Measurements from ENCODE around the gene MYOF.

The MYOF gene

GRCh38 chr10:93495654-93496321 is 13.7 kb upstream of the MYOF start:
- Mint-ChIP-seq H3K9me3 (no peaks in the 10 kb centered on the region), H3K4me1 (peaks cover 26% of the 10 kb centered on the region), H3K27ac (peak overlapping the region; percentile 56), H3K27me3 (peaks cover 10% of the 10 kb centered on the region), H3K4me3 (peak overlapping the region; percentile 88), H3K36me3 (ENCODE audit: low read depth) (peaks cover 19% of the 10 kb centered on the region)
- peak; percentile 8 for ATAC-seq
- no peak for DNase-seq

GRCh38 chr10:93494494-93494893 is 12.4 kb upstream of the MYOF start:
- Mint-ChIP-seq H3K4me3 (no peak overlapping the region), H3K36me3 (ENCODE audit: low read depth) (peaks cover 9% of the 10 kb centered on the region), H3K4me1 (peaks cover 23% of the 10 kb centered on the region), H3K27me3 (peaks cover 10% of the 10 kb centered on the region), H3K9me3 (no peaks in the 10 kb centered on the region), H3K27ac (no peak overlapping the region)
- ATAC-seq (no peak), DNase-seq (no peak)

DNA sequence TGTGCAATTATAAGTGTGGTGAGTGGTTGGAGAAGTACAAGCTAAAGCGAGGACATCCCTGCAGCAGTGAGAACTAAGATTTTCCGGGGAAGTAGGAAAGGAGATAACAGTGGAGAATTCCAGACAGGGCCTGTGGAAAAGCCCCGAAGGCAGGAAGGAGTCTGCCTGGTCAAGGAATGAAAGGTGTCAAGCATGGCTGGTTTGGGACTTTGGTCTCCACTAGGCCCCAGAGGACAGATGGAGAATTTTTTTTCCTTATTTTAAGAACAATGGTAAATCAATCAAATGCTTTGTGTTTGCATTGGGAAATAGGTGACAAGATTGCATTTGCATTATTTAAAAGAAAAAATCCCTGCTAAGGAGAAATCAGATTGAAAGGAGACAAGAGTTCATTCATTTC is 11.0 kb upstream of the MYOF start:
- Mint-ChIP-seq H3K27me3 (peaks cover 14% of the 10 kb centered on the region), H3K4me1 (peaks cover 15% of the 10 kb centered on the region), H3K36me3 (ENCODE audit: low read depth) (peaks cover 4% of the 10 kb centered on the region), H3K9me3 (no peaks in the 10 kb centered on the region), H3K4me3 (no peak overlapping the region), H3K27ac (no peak overlapping the region)
- DNase-seq (no peak), ATAC-seq (no peak)

- H3K9me3 Mint-ChIP-seq, result no peaks in the 10 kb centered on the region
- ATAC-seq (no peak), DNase-seq (no peak)
- peaks cover 6% of the 10 kb centered on the region for H3K4me1 Mint-ChIP-seq
- H3K36me3 Mint-ChIP-seq (ENCODE audit: low read depth), result no peaks in the 10 kb centered on the region
- no peak overlapping the region for H3K4me3 Mint-ChIP-seq
- peaks cover 17% of the 10 kb centered on the region for H3K27me3 Mint-ChIP-seq
- H3K27ac Mint-ChIP-seq, result no peak overlapping the region
Measured at GRCh38 chr10:93491602-93492121, 9.5 kb upstream of the MYOF start.

DNA sequence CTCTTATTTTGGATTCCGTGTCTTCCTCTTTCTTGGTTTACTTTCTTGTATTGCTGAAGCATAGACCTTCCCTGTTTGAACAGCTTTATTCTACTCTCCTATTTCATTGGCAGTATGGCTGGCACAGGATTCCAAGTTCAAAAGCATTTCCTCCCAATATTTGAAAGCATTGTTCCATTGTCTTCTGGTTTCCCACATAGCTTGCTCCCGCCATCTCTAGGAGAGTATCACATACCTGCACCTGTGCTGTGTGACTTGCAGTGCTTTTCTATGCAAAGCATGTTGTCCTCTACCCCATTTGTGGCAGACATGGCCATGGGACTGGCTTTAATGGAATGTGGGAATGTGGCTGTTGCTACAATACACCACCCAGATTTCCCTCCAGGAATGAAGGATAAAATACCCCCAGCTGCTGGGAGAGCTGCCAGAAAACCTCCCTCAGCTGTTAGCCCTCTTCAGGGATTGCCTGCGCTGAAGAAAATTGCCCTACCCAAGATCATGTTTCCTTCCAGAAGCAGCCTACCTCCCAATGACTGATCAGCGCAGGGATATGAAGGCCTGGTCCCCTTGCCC is 6.9 kb upstream of the MYOF start:
- ATAC-seq, result no peak
- H3K4me3 Mint-ChIP-seq, result no peak overlapping the region
- no peaks in the 10 kb centered on the region for H3K36me3 Mint-ChIP-seq (ENCODE audit: low read depth)
- DNase-seq, result no peak
- H3K27ac Mint-ChIP-seq, result no peak overlapping the region
- peaks cover 19% of the 10 kb centered on the region for H3K27me3 Mint-ChIP-seq
- no peaks in the 10 kb centered on the region for H3K9me3 Mint-ChIP-seq
- H3K4me1 Mint-ChIP-seq, result no peaks in the 10 kb centered on the region

DNA sequence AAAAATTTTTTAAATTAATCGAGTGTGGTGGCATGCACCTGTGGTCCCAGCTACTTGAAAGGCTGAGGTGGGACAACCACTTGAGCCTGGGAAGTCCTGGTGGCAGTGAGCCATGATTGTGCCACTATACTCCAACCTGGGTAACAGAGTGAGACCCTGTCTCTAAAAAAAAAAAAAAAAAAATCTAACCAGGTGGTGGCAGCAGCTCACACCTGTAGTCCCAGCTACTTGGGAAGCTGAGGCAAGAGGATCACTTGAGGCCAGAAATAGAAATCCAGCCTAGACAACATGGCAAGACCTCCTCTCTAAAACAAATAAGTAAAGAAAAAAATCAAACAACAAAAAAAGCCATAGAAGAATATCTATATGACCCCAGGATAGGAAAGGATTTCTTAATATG is 3.6 kb upstream of the MYOF start:
- ATAC-seq, result no peak
- H3K27me3 Mint-ChIP-seq, result peaks cover 23% of the 10 kb centered on the region
- H3K4me1 Mint-ChIP-seq, result peaks cover 19% of the 10 kb centered on the region
- H3K9me3 Mint-ChIP-seq, result no peaks in the 10 kb centered on the region
- no peaks in the 10 kb centered on the region for H3K36me3 Mint-ChIP-seq (ENCODE audit: low read depth)
- H3K27ac Mint-ChIP-seq, result no peak overlapping the region
- no peak for DNase-seq
- H3K4me3 Mint-ChIP-seq, result no peak overlapping the region

- no peak for ATAC-seq
Measured at GRCh38 chr10:93481637-93482144, 443 bp downstream of the MYOF start.

DNA sequence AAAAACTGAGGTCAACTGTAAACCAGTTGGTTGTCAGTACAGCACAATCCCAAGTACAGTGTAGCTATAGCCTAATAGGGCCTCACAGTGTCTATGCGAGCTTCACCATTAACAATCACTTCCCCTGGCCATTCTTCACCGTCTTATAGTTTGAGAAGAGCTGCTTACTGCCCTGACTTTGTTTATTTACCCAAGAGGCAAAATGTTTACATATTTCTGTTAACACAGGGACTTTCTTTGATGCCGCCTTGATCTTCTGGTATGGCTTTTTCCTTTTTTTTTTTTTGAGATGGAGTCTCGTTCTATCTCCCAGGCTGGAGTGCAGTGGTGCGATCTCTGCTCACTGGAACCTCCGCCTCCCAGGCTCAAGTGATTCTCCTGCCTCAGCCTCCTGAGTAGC is 3.3 kb downstream of the MYOF start:
- no peaks in the 10 kb centered on the region for H3K9me3 Mint-ChIP-seq
- H3K36me3 Mint-ChIP-seq (ENCODE audit: low read depth), result peaks cover 7% of the 10 kb centered on the region
- ATAC-seq (no peak), DNase-seq (no peak)
- no peak overlapping the region for H3K4me3 Mint-ChIP-seq
- H3K4me1 Mint-ChIP-seq, result peaks cover 25% of the 10 kb centered on the region
- peaks cover 8% of the 10 kb centered on the region for H3K27me3 Mint-ChIP-seq
- H3K27ac Mint-ChIP-seq, result no peak overlapping the region

More at GRCh38 chr10:93481637-93482144, 443 bp downstream of the MYOF start:
- H3K4me1 Mint-ChIP-seq, result peaks cover 23% of the 10 kb centered on the region
- peak overlapping the region; percentile 90 for H3K27ac Mint-ChIP-seq
- peaks cover 4% of the 10 kb centered on the region for H3K36me3 Mint-ChIP-seq (ENCODE audit: low read depth)
- H3K4me3 Mint-ChIP-seq, result peak overlapping the region; percentile 87
- H3K9me3 Mint-ChIP-seq, result no peaks in the 10 kb centered on the region
- peaks cover 16% of the 10 kb centered on the region for H3K27me3 Mint-ChIP-seq
- no peak for DNase-seq

GRCh38 chr10:93476756-93477155 is 5.4 kb downstream of the MYOF start:
- peaks cover 8% of the 10 kb centered on the region for H3K27me3 Mint-ChIP-seq
- H3K4me3 Mint-ChIP-seq, result no peak overlapping the region
- no peak overlapping the region for H3K27ac Mint-ChIP-seq
- H3K36me3 Mint-ChIP-seq (ENCODE audit: low read depth), result peaks cover 7% of the 10 kb centered on the region
- H3K4me1 Mint-ChIP-seq, result peaks cover 16% of the 10 kb centered on the region
- no peak for ATAC-seq
- DNase-seq, result no peak
- H3K9me3 Mint-ChIP-seq, result no peaks in the 10 kb centered on the region

DNA sequence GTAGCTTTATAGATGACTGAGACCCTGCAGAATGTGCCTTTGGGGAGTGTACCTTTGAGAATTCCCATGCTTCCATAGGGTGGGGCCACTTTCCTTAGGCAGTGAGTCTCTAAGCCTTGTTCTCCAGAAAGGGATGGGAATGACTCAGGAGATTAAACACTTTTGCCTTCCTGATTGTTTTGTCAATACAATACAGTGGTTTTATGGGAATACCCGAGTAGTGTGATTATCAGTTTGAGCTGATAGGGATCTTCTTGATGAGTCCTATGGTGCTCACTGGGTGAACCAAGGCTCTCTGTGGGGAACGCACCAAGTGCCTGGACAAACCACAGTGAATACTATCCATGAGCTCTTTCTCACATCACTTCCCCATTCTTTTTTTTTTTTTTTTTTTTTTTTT is 6.3 kb downstream of the MYOF start:
- H3K4me1 Mint-ChIP-seq, result peaks cover 11% of the 10 kb centered on the region
- no peak overlapping the region for H3K27ac Mint-ChIP-seq
- H3K36me3 Mint-ChIP-seq (ENCODE audit: low read depth), result peaks cover 7% of the 10 kb centered on the region
- ATAC-seq (no peak), DNase-seq (no peak)
- H3K4me3 Mint-ChIP-seq, result no peak overlapping the region
- H3K27me3 Mint-ChIP-seq, result peaks cover under 1% of the 10 kb centered on the region
- no peaks in the 10 kb centered on the region for H3K9me3 Mint-ChIP-seq

DNA sequence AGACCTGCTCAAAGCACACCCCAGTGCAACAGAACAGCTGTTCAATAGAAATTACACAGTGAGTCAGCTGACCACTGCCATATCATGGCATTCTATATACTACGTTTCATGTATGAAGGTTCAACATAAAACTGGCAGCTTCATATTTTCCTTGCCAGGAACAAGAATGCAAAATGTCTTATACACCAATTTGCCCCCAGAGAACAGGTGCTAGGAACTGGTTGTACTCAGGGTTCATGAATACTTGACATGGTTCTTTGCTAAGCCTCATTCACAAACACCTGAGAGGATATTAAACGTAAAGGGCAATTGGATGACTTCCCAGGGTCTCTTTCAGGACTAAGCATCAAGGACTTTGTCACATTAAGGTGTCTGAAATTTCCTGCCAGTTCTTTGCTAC is 6.9 kb downstream of the MYOF start:
- DNase-seq (no peak), ATAC-seq (no peak)
- H3K4me3 Mint-ChIP-seq, result no peak overlapping the region
- H3K4me1 Mint-ChIP-seq, result peaks cover 11% of the 10 kb centered on the region
- H3K27ac Mint-ChIP-seq, result no peak overlapping the region
- peaks cover 11% of the 10 kb centered on the region for H3K36me3 Mint-ChIP-seq (ENCODE audit: low read depth)
- H3K9me3 Mint-ChIP-seq, result no peaks in the 10 kb centered on the region
- H3K27me3 Mint-ChIP-seq, result no peaks in the 10 kb centered on the region

GRCh38 chr10:93473804-93474472 is 8.2 kb downstream of the MYOF start:
- peaks cover 9% of the 10 kb centered on the region for H3K36me3 Mint-ChIP-seq (ENCODE audit: low read depth)
- no peak for DNase-seq
- no peaks in the 10 kb centered on the region for H3K27me3 Mint-ChIP-seq
- peaks cover 9% of the 10 kb centered on the region for H3K4me1 Mint-ChIP-seq
- peak overlapping the region; percentile 16 for H3K27ac Mint-ChIP-seq
- no peak for ATAC-seq
- no peak overlapping the region for H3K4me3 Mint-ChIP-seq
- H3K9me3 Mint-ChIP-seq, result no peaks in the 10 kb centered on the region

DNA sequence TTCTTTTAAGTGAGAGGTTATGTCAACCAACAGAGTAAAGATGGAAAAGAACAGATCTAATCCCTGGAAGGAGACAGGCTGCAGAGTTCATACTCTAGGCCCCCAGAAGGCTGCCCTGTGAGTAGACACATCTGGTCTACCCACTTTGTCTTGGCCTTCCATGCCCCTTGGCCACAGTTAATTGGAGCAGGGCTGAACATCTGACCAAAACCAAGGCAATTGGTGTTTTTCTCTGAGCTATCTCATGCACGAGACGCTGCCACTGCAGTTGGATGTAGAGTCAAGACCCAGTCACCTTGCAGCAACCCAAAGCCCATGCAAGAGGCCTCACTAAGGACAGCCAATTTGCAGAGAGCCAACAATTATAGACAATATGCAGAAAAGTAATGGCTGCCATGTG is 9.0 kb downstream of the MYOF start:
- ATAC-seq (no peak), DNase-seq (no peak)
- Mint-ChIP-seq H3K9me3 (no peaks in the 10 kb centered on the region), H3K27ac (no peak overlapping the region), H3K4me3 (no peak overlapping the region), H3K36me3 (ENCODE audit: low read depth) (peaks cover 9% of the 10 kb centered on the region), H3K27me3 (no peaks in the 10 kb centered on the region), H3K4me1 (peaks cover 17% of the 10 kb centered on the region)

- Mint-ChIP-seq H3K36me3 (ENCODE audit: low read depth) (peaks cover 8% of the 10 kb centered on the region), H3K4me1 (peaks cover 18% of the 10 kb centered on the region), H3K9me3 (no peaks in the 10 kb centered on the region), H3K4me3 (no peak overlapping the region), H3K27me3 (no peaks in the 10 kb centered on the region), H3K27ac (no peak overlapping the region)
- no peak for DNase-seq
- peak; percentile 66 for ATAC-seq
Measured at GRCh38 chr10:93471110-93471651, 11.0 kb downstream of the MYOF start.

- DNase-seq, result no peak
- no peak for ATAC-seq
- Mint-ChIP-seq H3K36me3 (ENCODE audit: low read depth) (peaks cover 8% of the 10 kb centered on the region), H3K27ac (no peak overlapping the region), H3K4me1 (peaks cover 16% of the 10 kb centered on the region), H3K9me3 (no peaks in the 10 kb centered on the region), H3K27me3 (no peaks in the 10 kb centered on the region), H3K4me3 (no peak overlapping the region)
Measured at GRCh38 chr10:93469454-93469853, 12.7 kb downstream of the MYOF start.
